HG02870 (cell line): ENCODE results near the gene MRPL58.
"Not testable (repeated sequence)": the region's sequence is repeated elsewhere in the genome, so short reads cannot be mapped to it uniquely, and the experiment has no call there.

Experiments
- ATAC-seq: cut with Tn5 transposase; IDR thresholded peaks from one replicate; pipeline ENCODE4 v1.9.1; 2021; ENCODE audit warnings: mild to moderate bottlenecking, moderate library complexity; ENCODE audit not compliant: unreplicated experiment

Gene MRPL58

GRCh38 chr17:75012096-75012345 lies 449 bp upstream of the MRPL58 start:
- no peak for ATAC-seq

- ATAC-seq: no peak
Measured at GRCh38 chr17:75013092-75013559, 656 bp downstream of the MRPL58 start.

GRCh38 chr17:75019146-75019545 lies 6.7 kb downstream of the MRPL58 start:
- ATAC-seq: no peak

- ATAC-seq: no peak
Measured at GRCh38 chr17:75019710-75020109, 7.2 kb downstream of the MRPL58 start.

GRCh38 chr17:75020331-75021110 lies 8.1 kb downstream of the MRPL58 start:
- no peak for ATAC-seq

GRCh38 chr17:75024686-75025397 lies 12.4 kb downstream of the MRPL58 start:
- ATAC-seq: no peak

GRCh38 chr17:75025398-75025734 lies 12.9 kb downstream of the MRPL58 start:
- ATAC-seq: not testable (repeated sequence)

- ATAC-seq: not testable (repeated sequence)
Measured at GRCh38 chr17:75026650-75027049, 14.2 kb downstream of the MRPL58 start.

GRCh38 chr17:75030161-75030560 lies 17.7 kb downstream of the MRPL58 start:
- no peak for ATAC-seq

GRCh38 chr17:75031972-75032719 lies 19.7 kb downstream of the MRPL58 start:
- ATAC-seq: no peak

GRCh38 chr17:75032720-75033280 lies 20.3 kb downstream of the MRPL58 start:
- ATAC-seq: no peak

GRCh38 chr17:75033346-75034235 lies 21.1 kb downstream of the MRPL58 start:
- peak; percentile 42 for ATAC-seq

GRCh38 chr17:75034236-75034908 lies 21.9 kb downstream of the MRPL58 start:
- ATAC-seq: peak; percentile 44

- no peak for ATAC-seq
Measured at GRCh38 chr17:75036643-75037268, 24.3 kb downstream of the MRPL58 start.

GRCh38 chr17:75039238-75039637 lies 26.8 kb downstream of the MRPL58 start:
- ATAC-seq: no peak

- ATAC-seq: no peak
Measured at GRCh38 chr17:75041656-75042280, 29.3 kb downstream of the MRPL58 start.

GRCh38 chr17:75043789-75044188 lies 31.3 kb downstream of the MRPL58 start:
- ATAC-seq: not testable (repeated sequence)

- no peak for ATAC-seq
Measured at GRCh38 chr17:75044716-75045115, 32.2 kb downstream of the MRPL58 start.

GRCh38 chr17:75045946-75046406 lies 33.5 kb downstream of the MRPL58 start:
- not testable (repeated sequence) for ATAC-seq
